HEK293 (cell line): Measurements from ENCODE around the gene THOC7.

Experiments used
- CTCF ChIA-PET: fragments of 350-600 bp; formaldehyde crosslinking; extraction: SDS; loops from one replicate; lab custom pipeline; 2021; ENCODE audit warnings: antibody characterized with exemption; lab: Yijun Ruan, JAX
- POLR2A ChIA-PET: fragments of 300-600 bp; formaldehyde crosslinking; extraction: SDS; loops from one replicate; lab custom pipeline; 2020; ENCODE audit warnings: antibody characterized with exemption, inconsistent platforms; lab: Yijun Ruan, JAX
- H3K27ac ChIP-seq: fragments of 200-500 bp; sonication (Bioruptor generic); 2 replicates; pipeline ENCODE4 v1.5.1; 2014; ENCODE audit warnings: low read depth, low read length, control low read depth, inconsistent platforms; ENCODE audit errors: extremely low read depth
- H3K36me3 ChIP-seq, 2 experiments: fragments of 200-500 bp in 1 of 2; sonication (Bioruptor generic) in 1 of 2; 1 replicate in 1 of 2; 2 replicates in 1 of 2; pipeline ENCODE4 v1.5.1; 2014 to 2017; ENCODE audit warnings: inconsistent platforms in 2 of 2, low read length in 2 of 2; ENCODE audit not compliant: control insufficient read depth in 2 of 2, insufficient read depth in 1 of 2
- H3K4me1 ChIP-seq: fragments of 200-500 bp; sonication (Bioruptor generic); 2 replicates; pipeline ENCODE4 v1.5.1; 2014; ENCODE audit warnings: mild to moderate bottlenecking, low read length, inconsistent platforms; ENCODE audit not compliant: control insufficient read depth, insufficient read depth
- H3K4me3 ChIP-seq: 2 replicates; pipeline ENCODE4 v1.5.1; 2011; ENCODE audit warnings: low read depth, mild to moderate bottlenecking, control low read depth, low read length, moderate library complexity
- H3K9me3 ChIP-seq: fragments of 200-500 bp; sonication (Bioruptor generic); 2 replicates; pipeline ENCODE4 v1.5.1; 2014; ENCODE audit warnings: low read depth, low read length, inconsistent platforms; ENCODE audit not compliant: control insufficient read depth, insufficient read depth
- KLF10 ChIP-seq: fragments of 450-650 bp; IDR thresholded peaks from 2 replicates; pipeline ENCODE4 v1.5.1; 2018; ENCODE audit warnings: missing biosample characterization, mild to moderate bottlenecking, missing genetic modification characterization
- KLF8 ChIP-seq: fragments of 450-650 bp; formaldehyde crosslinking; IDR thresholded peaks from 2 replicates; pipeline ENCODE4 v1.5.1; 2016; ENCODE audit warnings: missing biosample characterization, missing genetic modification characterization
- WT1 ChIP-seq: fragments of 450-650 bp; formaldehyde crosslinking; IDR thresholded peaks from 2 replicates; pipeline ENCODE4 v1.5.1; 2016; ENCODE audit warnings: missing biosample characterization, missing genetic modification characterization
- YY1 ChIP-seq: fragments of 450-650 bp; formaldehyde crosslinking; IDR thresholded peaks from 2 replicates; pipeline ENCODE4 v1.5.1; 2018; ENCODE audit warnings: missing biosample characterization, missing genetic modification characterization
- ZNF121 ChIP-seq: fragments of 450-650 bp; formaldehyde crosslinking; IDR thresholded peaks from 2 replicates; pipeline ENCODE4 v1.5.1; 2016; ENCODE audit warnings: missing biosample characterization, missing genetic modification characterization
- ZNF157 ChIP-seq: fragments of 450-650 bp; formaldehyde crosslinking; IDR thresholded peaks from 2 replicates; pipeline ENCODE4 v1.5.1; 2016; ENCODE audit warnings: missing biosample characterization, missing genetic modification characterization
- ZNF16 ChIP-seq: fragments of 450-650 bp; formaldehyde crosslinking; IDR thresholded peaks from 2 replicates; pipeline ENCODE4 v1.5.1; 2016; ENCODE audit warnings: low read depth, missing biosample characterization, missing genetic modification characterization
- ZNF19 ChIP-seq: fragments of 450-650 bp; formaldehyde crosslinking; IDR thresholded peaks from 2 replicates; pipeline ENCODE4; 2016; ENCODE audit warnings: missing biosample characterization, missing genetic modification characterization, low read depth
- ZNF211 ChIP-seq: fragments of 450-650 bp; formaldehyde crosslinking; IDR thresholded peaks from 2 replicates; pipeline ENCODE4 v1.5.1; 2016; ENCODE audit warnings: low read depth, missing biosample characterization, missing genetic modification characterization
- ZNF266 ChIP-seq: fragments of 450-650 bp; formaldehyde crosslinking; IDR thresholded peaks from 2 replicates; pipeline ENCODE4 v1.5.1; 2016; ENCODE audit warnings: missing biosample characterization, missing genetic modification characterization, low read depth
- ZNF311 ChIP-seq: fragments of 450-650 bp; formaldehyde crosslinking; IDR thresholded peaks from 2 replicates; pipeline ENCODE4 v1.5.1; 2017; ENCODE audit warnings: missing biosample characterization, missing genetic modification characterization, borderline replicate concordance
- ZNF433 ChIP-seq: fragments of 450-650 bp; formaldehyde crosslinking; IDR thresholded peaks from 2 replicates; pipeline ENCODE4 v1.5.1; 2016; ENCODE audit warnings: missing biosample characterization, missing genetic modification characterization, low read depth
- ZNF521 ChIP-seq: fragments of 450-650 bp; formaldehyde crosslinking; IDR thresholded peaks from 2 replicates; pipeline ENCODE4 v1.5.1; 2017; ENCODE audit warnings: missing biosample characterization, mild to moderate bottlenecking, missing genetic modification characterization
- ZNF548 ChIP-seq: fragments of 450-650 bp; formaldehyde crosslinking; IDR thresholded peaks from 2 replicates; pipeline ENCODE4 v1.5.1; 2016; ENCODE audit warnings: missing biosample characterization, missing genetic modification characterization
- ZNF585B ChIP-seq: fragments of 450-650 bp; formaldehyde crosslinking; IDR thresholded peaks from 2 replicates; pipeline ENCODE4 v1.5.1; 2016; ENCODE audit warnings: missing biosample characterization, missing genetic modification characterization
- ZNF837 ChIP-seq: fragments of 450-650 bp; formaldehyde crosslinking; IDR thresholded peaks from 2 replicates; pipeline ENCODE4 v1.5.1; 2016; ENCODE audit warnings: missing biosample characterization, missing genetic modification characterization
- ZXDB ChIP-seq: fragments of 450-650 bp; formaldehyde crosslinking; IDR thresholded peaks from 2 replicates; pipeline ENCODE4 v1.5.1; 2016; ENCODE audit warnings: missing biosample characterization, missing genetic modification characterization
- TF ChIP-seq, protein P1 (sequence below): fragments of 450-650 bp; formaldehyde crosslinking; IDR thresholded peaks from 2 replicates; pipeline ENCODE4 v1.5.1; 2016; ENCODE audit warnings: missing biosample characterization, missing genetic modification characterization, low read depth
- TF ChIP-seq, protein P2 (sequence below): fragments of 450-650 bp; formaldehyde crosslinking; IDR thresholded peaks from 2 replicates; pipeline ENCODE4 v1.5.1; 2016; ENCODE audit warnings: missing biosample characterization, missing genetic modification characterization
- TF ChIP-seq, protein P3 (sequence below): fragments of 450-650 bp; formaldehyde crosslinking; IDR thresholded peaks from 2 replicates; pipeline ENCODE4 v1.5.1; 2016; ENCODE audit warnings: missing biosample characterization, missing genetic modification characterization
- TF ChIP-seq, protein P4 (sequence below): fragments of 450-650 bp; formaldehyde crosslinking; IDR thresholded peaks from 2 replicates; pipeline ENCODE4 v1.5.1; 2016; ENCODE audit warnings: missing biosample characterization, missing genetic modification characterization
- TF ChIP-seq, protein P5 (sequence below): fragments of 450-650 bp; IDR thresholded peaks from 2 replicates; pipeline ENCODE4 v1.5.1; 2018; ENCODE audit warnings: missing biosample characterization, missing genetic modification characterization
- TF ChIP-seq, protein P6 (sequence below): fragments of 450-650 bp; formaldehyde crosslinking; IDR thresholded peaks from 2 replicates; pipeline ENCODE4 v1.5.1; 2016; ENCODE audit warnings: missing biosample characterization, missing genetic modification characterization

The THOC7 gene

DNA sequence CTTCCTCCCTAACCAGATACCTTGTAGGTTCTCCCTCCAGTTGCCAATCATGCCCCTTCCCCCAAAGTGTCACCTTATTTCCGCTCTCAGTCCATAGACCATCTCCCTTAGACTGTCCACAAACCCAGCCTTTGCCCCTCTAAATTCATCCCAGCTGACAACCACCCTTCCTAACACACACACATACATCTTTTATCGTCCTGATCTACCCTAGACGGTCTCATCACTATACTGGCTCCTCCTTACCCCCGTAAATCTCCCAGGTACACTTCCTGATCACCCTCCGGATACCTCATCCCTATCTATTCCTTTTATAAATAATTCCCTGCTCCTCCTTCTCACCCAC lies 828 bp downstream of the THOC7 start (continued):
- TF ChIP-seq, protein P1, sequence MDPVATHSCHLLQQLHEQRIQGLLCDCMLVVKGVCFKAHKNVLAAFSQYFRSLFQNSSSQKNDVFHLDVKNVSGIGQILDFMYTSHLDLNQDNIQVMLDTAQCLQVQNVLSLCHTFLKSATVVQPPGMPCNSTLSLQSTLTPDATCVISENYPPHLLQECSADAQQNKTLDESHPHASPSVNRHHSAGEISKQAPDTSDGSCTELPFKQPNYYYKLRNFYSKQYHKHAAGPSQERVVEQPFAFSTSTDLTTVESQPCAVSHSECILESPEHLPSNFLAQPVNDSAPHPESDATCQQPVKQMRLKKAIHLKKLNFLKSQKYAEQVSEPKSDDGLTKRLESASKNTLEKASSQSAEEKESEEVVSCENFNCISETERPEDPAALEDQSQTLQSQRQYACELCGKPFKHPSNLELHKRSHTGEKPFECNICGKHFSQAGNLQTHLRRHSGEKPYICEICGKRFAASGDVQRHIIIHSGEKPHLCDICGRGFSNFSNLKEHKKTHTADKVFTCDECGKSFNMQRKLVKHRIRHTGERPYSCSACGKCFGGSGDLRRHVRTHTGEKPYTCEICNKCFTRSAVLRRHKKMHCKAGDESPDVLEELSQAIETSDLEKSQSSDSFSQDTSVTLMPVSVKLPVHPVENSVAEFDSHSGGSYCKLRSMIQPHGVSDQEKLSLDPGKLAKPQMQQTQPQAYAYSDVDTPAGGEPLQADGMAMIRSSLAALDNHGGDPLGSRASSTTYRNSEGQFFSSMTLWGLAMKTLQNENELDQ (tag by site-specific recombination), result no peak
- peak; percentile 5; the same call in 1 of the 2 replicates for TF ChIP-seq ZXDB
- no peak for TF ChIP-seq YY1 (tag by site-specific recombination)
- TF ChIP-seq, protein P2, sequence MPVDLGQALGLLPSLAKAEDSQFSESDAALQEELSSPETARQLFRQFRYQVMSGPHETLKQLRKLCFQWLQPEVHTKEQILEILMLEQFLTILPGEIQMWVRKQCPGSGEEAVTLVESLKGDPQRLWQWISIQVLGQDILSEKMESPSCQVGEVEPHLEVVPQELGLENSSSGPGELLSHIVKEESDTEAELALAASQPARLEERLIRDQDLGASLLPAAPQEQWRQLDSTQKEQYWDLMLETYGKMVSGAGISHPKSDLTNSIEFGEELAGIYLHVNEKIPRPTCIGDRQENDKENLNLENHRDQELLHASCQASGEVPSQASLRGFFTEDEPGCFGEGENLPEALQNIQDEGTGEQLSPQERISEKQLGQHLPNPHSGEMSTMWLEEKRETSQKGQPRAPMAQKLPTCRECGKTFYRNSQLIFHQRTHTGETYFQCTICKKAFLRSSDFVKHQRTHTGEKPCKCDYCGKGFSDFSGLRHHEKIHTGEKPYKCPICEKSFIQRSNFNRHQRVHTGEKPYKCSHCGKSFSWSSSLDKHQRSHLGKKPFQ (tag by site-specific recombination), result no peak

DNA sequence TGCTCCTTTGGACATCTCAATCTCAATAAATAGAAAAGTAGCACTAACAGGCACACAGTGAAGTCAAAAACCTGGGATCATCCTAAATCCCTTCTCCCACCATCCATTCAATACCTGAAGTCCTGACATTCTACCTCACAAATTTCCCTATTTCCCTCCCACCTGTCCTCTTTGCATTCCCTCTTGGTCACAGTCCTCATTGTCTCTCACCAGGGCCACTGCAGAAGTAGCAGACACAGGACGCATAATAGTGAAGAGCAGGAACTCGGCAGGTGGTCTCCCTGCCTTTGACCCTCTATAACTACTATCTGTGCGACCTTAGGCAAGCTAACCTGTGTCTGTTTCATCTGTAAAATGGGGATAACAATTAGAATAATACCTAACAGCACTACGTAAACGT lies 2.3 kb downstream of the THOC7 start:
- no peak for TF ChIP-seq KLF8 (tag by site-specific recombination)
- TF ChIP-seq, protein P3, sequence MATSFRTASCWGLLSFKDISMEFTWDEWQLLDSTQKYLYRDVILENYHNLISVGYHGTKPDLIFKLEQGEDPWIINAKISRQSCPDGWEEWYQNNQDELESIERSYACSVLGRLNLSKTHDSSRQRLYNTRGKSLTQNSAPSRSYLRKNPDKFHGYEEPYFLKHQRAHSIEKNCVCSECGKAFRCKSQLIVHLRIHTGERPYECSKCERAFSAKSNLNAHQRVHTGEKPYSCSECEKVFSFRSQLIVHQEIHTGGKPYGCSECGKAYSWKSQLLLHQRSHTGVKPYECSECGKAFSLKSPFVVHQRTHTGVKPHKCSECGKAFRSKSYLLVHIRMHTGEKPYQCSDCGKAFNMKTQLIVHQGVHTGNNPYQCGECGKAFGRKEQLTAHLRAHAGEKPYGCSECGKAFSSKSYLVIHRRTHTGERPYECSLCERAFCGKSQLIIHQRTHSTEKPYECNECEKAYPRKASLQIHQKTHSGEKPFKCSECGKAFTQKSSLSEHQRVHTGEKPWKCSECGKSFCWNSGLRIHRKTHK, result no peak
- TF ChIP-seq ZNF157 (tag by site-specific recombination), result no peak
- TF ChIP-seq ZNF211 (tag by site-specific recombination), result no peak
- no peak for TF ChIP-seq ZNF837 (tag by site-specific recombination)
- TF ChIP-seq ZNF266 (tag by site-specific recombination), result no peak
- TF ChIP-seq ZNF121 (tag by site-specific recombination), result no peak
- TF ChIP-seq, protein P4, sequence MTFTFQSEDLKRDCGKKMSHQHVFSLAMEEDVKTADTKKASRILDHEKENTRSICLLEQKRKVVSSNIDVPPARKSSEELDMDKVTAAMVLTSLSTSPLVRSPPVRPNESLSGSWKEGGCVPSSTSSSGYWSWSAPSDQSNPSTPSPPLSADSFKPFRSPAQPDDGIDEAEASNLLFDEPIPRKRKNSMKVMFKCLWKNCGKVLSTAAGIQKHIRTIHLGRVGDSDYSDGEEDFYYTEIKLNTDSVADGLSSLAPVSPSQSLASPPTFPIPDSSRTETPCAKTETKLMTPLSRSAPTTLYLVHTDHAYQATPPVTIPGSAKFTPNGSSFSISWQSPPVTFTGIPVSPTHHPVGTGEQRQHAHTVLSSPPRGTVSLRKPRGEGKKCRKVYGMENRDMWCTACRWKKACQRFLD (tag by site-specific recombination), result no peak
- CTCF ChIA-PET, result no interaction called here
- POLR2A ChIA-PET, result no interaction called here
- Histone ChIP-seq H3K4me1 (no peaks in the 10 kb centered on the region; the same call in 1 of the 2 replicates), H3K27ac (no peak overlapping the region), H3K9me3 (no peaks in the 10 kb centered on the region), H3K36me3 (no peaks in the 10 kb centered on the region), H3K4me3 (no peak overlapping the region)

DNA sequence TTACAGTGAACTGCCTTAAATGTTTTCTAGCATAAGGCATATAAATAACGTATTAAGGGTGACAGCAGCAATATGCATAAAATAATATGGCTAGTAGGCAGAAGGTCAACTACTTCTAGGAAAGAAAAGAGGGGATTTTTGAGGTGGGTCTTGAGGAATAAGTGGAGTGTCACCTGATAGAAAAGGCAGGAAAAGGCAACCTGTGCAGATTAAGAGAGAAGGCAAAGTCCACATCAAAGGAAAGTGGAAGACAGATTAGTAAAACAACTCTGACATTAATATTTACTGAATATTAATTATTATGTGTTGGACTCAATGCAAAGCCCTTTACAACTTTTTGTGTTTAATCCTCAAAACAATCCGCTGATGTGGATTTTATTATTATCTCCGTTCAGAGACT lies 2.8 kb downstream of the THOC7 start:
- Histone ChIP-seq H3K36me3 (no peaks in the 10 kb centered on the region), H3K9me3 (no peaks in the 10 kb centered on the region), H3K27ac (no peak overlapping the region), H3K4me1 (no peaks in the 10 kb centered on the region; the same call in 1 of the 2 replicates), H3K4me3 (no peak overlapping the region)
- ChIA-PET CTCF (no interaction called here), POLR2A (no interaction called here)
- TF ChIP-seq WT1 (tag by site-specific recombination) (no peak), ZNF16 (tag by site-specific recombination) (no peak), ZNF433 (tag by site-specific recombination) (no peak), ZNF19 (tag by site-specific recombination) (no peak), KLF10 (no peak), ZNF548 (tag by site-specific recombination) (no peak), ZNF585B (tag by site-specific recombination) (no peak), ZNF311 (tag by site-specific recombination) (no peak), ZNF521 (tag by site-specific recombination) (no peak), ZNF121 (tag by site-specific recombination) (no peak), KLF8 (tag by site-specific recombination) (no peak)
- TF ChIP-seq, protein P5, sequence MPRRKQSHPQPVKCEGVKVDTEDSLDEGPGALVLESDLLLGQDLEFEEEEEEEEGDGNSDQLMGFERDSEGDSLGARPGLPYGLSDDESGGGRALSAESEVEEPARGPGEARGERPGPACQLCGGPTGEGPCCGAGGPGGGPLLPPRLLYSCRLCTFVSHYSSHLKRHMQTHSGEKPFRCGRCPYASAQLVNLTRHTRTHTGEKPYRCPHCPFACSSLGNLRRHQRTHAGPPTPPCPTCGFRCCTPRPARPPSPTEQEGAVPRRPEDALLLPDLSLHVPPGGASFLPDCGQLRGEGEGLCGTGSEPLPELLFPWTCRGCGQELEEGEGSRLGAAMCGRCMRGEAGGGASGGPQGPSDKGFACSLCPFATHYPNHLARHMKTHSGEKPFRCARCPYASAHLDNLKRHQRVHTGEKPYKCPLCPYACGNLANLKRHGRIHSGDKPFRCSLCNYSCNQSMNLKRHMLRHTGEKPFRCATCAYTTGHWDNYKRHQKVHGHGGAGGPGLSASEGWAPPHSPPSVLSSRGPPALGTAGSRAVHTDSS (tag by site-specific recombination), result no peak
- TF ChIP-seq, protein P6, sequence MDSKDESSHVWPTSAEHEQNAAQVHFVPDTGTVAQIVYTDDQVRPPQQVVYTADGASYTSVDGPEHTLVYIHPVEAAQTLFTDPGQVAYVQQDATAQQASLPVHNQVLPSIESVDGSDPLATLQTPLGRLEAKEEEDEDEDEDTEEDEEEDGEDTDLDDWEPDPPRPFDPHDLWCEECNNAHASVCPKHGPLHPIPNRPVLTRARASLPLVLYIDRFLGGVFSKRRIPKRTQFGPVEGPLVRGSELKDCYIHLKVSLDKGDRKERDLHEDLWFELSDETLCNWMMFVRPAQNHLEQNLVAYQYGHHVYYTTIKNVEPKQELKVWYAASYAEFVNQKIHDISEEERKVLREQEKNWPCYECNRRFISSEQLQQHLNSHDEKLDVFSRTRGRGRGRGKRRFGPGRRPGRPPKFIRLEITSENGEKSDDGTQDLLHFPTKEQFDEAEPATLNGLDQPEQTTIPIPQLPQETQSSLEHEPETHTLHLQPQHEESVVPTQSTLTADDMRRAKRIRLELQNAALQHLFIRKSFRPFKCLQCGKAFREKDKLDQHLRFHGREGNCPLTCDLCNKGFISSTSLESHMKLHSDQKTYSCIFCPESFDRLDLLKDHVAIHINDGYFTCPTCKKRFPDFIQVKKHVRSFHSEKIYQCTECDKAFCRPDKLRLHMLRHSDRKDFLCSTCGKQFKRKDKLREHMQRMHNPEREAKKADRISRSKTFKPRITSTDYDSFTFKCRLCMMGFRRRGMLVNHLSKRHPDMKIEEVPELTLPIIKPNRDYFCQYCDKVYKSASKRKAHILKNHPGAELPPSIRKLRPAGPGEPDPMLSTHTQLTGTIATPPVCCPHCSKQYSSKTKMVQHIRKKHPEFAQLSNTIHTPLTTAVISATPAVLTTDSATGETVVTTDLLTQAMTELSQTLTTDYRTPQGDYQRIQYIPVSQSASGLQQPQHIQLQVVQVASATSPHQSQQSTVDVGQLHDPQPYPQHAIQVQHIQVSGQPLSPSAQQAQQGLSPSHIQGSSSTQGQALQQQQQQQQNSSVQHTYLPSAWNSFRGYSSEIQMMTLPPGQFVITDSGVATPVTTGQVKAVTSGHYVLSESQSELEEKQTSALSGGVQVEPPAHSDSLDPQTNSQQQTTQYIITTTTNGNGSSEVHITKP (tag by site-specific recombination), result no peak
